WTC11 (cell line): ENCODE measurements around the gene CAMTA1. TPM values are rescaled to one million over a fixed set of nuclear protein-coding genes. Genes with fewer than 3 reads are reported as not detected.

Experiments
- ATAC-seq: fragments of 200-7000 bp; cut with Tn5 transposase; 2 replicates; pipeline ENCODE4 v1.10.0; 2021; ENCODE audit warnings: mild to moderate bottlenecking, moderate library complexity
- CTCF ChIA-PET: fragments of 300-600 bp; sonication (Branson Sonifier 250); formaldehyde crosslinking; loops from one replicate; lab custom pipeline; 2021; ENCODE audit warnings: antibody characterized with exemption; lab: Charles Lee
- POLR2A ChIA-PET: fragments of 350-600 bp; sonication (Branson Sonifier 250); formaldehyde crosslinking; loops from one replicate; lab custom pipeline; 2021; ENCODE audit warnings: antibody characterized with exemption; lab: Charles Lee
- DNase-seq: peaks from one replicate; pipeline ENCODE4 v3.0.0; 2021; ENCODE audit warnings: low spot score
- H3K27ac Mint-ChIP-seq: 2 replicates; pipeline ENCODE4 v1.8.0; 2021; ENCODE audit warnings: mixed read lengths
- H3K27me3 Mint-ChIP-seq: 2 replicates; pipeline ENCODE4 v1.8.0; 2021; ENCODE audit warnings: low read depth, mild to moderate bottlenecking, moderate library complexity, mixed read lengths
- H3K36me3 Mint-ChIP-seq: 2 replicates; pipeline ENCODE4 v1.8.0; 2021; ENCODE audit warnings: mixed read lengths
- H3K4me1 Mint-ChIP-seq: 2 replicates; pipeline ENCODE4 v1.8.0; 2022; ENCODE audit warnings: mixed read lengths
- H3K4me3 Mint-ChIP-seq: 2 replicates; pipeline ENCODE4 v1.8.0; 2021; ENCODE audit warnings: mild to moderate bottlenecking, moderate library complexity, mixed read lengths
- H3K9me3 Mint-ChIP-seq: 2 replicates; pipeline ENCODE4 v1.8.0; 2021; ENCODE audit warnings: mixed read lengths
- CBFB ChIP-seq: sonication (generic); formaldehyde crosslinking; IDR thresholded peaks from 2 replicates; pipeline ENCODE4 v1.8.1; 2022; ENCODE audit warnings: mild to moderate bottlenecking, low read depth, missing genetic modification reagents
- FOXJ3 ChIP-seq: sonication (generic); formaldehyde crosslinking; IDR thresholded peaks from 2 replicates; pipeline ENCODE4 v1.9.0; 2021; ENCODE audit warnings: missing genetic modification reagents, mild to moderate bottlenecking, borderline replicate concordance
- GRHL2 ChIP-seq: fragments of 250-450 bp; sonication (Bioruptor Pico); IDR thresholded peaks from 2 replicates; pipeline ENCODE4 v1.8.0; 2022; ENCODE audit warnings: mild to moderate bottlenecking, moderate library complexity; ENCODE audit not compliant: insufficient replicate concordance, severe bottlenecking
- HMGA2 ChIP-seq: fragments of 250-450 bp; sonication (Bioruptor Pico); IDR thresholded peaks from 2 replicates; pipeline ENCODE4 v1.4.0; 2021; ENCODE audit warnings: mild to moderate bottlenecking, moderate library complexity
- JAZF1 ChIP-seq: fragments of 250-450 bp; sonication (Bioruptor Pico); IDR thresholded peaks from 2 replicates; pipeline ENCODE4 v1.9.0; 2021; ENCODE audit warnings: moderate library complexity, mild to moderate bottlenecking, inconsistent platforms
- MXD4 ChIP-seq: fragments of 250-450 bp; sonication (Bioruptor Pico); IDR thresholded peaks from 2 replicates; pipeline ENCODE4 v1.8.0; 2021; ENCODE audit warnings: mild to moderate bottlenecking, moderate library complexity, borderline replicate concordance
- MYBL2 ChIP-seq: sonication (generic); formaldehyde crosslinking; IDR thresholded peaks from 2 replicates; pipeline ENCODE4 v1.8.1; 2023; ENCODE audit warnings: mild to moderate bottlenecking, moderate library complexity, missing genetic modification reagents
- RELA ChIP-seq: sonication (generic); formaldehyde crosslinking; IDR thresholded peaks from 2 replicates; pipeline ENCODE4 v1.8.1; 2022; ENCODE audit warnings: missing genetic modification reagents, mild to moderate bottlenecking, borderline replicate concordance
- SMAD4 ChIP-seq: sonication (generic); formaldehyde crosslinking; IDR thresholded peaks from 2 replicates; pipeline ENCODE4 v1.8.0; 2022; ENCODE audit warnings: mild to moderate bottlenecking, missing genetic modification reagents
- TCF7 ChIP-seq: sonication (generic); formaldehyde crosslinking; IDR thresholded peaks from 2 replicates; pipeline ENCODE4 v1.8.0; 2022; ENCODE audit warnings: mild to moderate bottlenecking, low read depth, missing genetic modification reagents, moderate library complexity
- TP53 ChIP-seq: sonication (generic); formaldehyde crosslinking; IDR thresholded peaks from 2 replicates; pipeline ENCODE4 v1.8.1; 2023; ENCODE audit warnings: mild to moderate bottlenecking, missing genetic modification reagents
- ZNF121 ChIP-seq: sonication (generic); formaldehyde crosslinking; IDR thresholded peaks from 2 replicates; pipeline ENCODE4 v1.8.0; 2023; ENCODE audit warnings: missing genetic modification reagents
- ZNF416 ChIP-seq: fragments of 250-450 bp; sonication (Bioruptor Pico); IDR thresholded peaks from 2 replicates; pipeline ENCODE4 v1.9.0; 2021; ENCODE audit warnings: mild to moderate bottlenecking, inconsistent platforms
- ZNF671 ChIP-seq: fragments of 250-450 bp; sonication (Bioruptor Pico); IDR thresholded peaks from 2 replicates; pipeline ENCODE4 v1.8.0; 2021; ENCODE audit warnings: mild to moderate bottlenecking
- total RNA-seq: library from RNA; stranded (reverse); gene quantifications from 3 replicates; pipeline ENCODE4 v1.2.3, GENCODE V29; 2021
- TF ChIP-seq, protein P1 (sequence below): sonication (generic); formaldehyde crosslinking; IDR thresholded peaks from 2 replicates; pipeline ENCODE4 v1.8.0; 2022; ENCODE audit warnings: mild to moderate bottlenecking, missing genetic modification reagents
- TF ChIP-seq, protein P2 (sequence below): fragments of 250-450 bp; sonication (Bioruptor Pico); IDR thresholded peaks from 2 replicates; pipeline ENCODE4 v1.9.0; 2021; ENCODE audit warnings: mild to moderate bottlenecking, borderline replicate concordance
- TF ChIP-seq, protein P3 (sequence below): sonication (generic); formaldehyde crosslinking; IDR thresholded peaks from 2 replicates; pipeline ENCODE4 v1.8.1; 2023; ENCODE audit warnings: mild to moderate bottlenecking, missing genetic modification reagents, moderate library complexity
- TF ChIP-seq, protein P4 (sequence below): sonication (generic); formaldehyde crosslinking; IDR thresholded peaks from 2 replicates; pipeline ENCODE4 v1.8.1; 2023; ENCODE audit warnings: mild to moderate bottlenecking, missing genetic modification reagents, borderline replicate concordance
- TF ChIP-seq, protein P5 (sequence below): fragments of 200-600 bp; IDR thresholded peaks from 2 replicates; pipeline ENCODE4 v1.8.0; 2022; ENCODE audit warnings: antibody characterized with exemption

Gene CAMTA1
- total RNA-seq, 1 experiment from 2014 or later: 86.4 TPM

DNA sequence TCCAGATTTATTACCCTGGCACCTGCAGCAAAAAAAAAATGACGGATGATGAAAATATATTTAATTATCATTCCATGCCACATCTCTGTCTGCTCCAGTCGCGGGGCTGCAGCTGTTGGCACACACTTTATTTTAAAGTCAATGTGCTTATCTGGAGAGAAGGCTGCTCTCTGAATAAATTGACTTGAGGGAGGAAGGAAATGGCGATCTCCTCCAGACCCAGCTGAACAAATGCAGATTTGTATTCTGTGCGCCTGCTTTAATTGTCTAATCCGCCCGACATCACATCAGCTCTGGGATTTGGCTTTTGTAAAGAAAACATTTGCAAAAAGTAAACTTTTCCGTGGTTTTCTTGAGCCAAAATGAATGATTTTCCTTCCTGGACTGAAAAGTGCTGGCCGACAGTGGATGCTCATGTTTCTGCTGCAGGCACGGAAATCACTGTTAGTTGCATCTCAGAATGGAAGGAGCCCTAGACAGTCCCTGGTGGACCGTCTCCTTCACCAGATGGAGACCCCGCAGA is 150.2 kb downstream of the CAMTA1 start:
- Mint-ChIP-seq H3K27me3 (no peaks in the 10 kb centered on the region), H3K27ac (no peak overlapping the region), H3K9me3 (peaks cover 3% of the 10 kb centered on the region; the same call in 1 of the 2 replicates), H3K36me3 (no peaks in the 10 kb centered on the region), H3K4me3 (no peak overlapping the region), H3K4me1 (no peaks in the 10 kb centered on the region)
- TF ChIP-seq, protein P1, sequence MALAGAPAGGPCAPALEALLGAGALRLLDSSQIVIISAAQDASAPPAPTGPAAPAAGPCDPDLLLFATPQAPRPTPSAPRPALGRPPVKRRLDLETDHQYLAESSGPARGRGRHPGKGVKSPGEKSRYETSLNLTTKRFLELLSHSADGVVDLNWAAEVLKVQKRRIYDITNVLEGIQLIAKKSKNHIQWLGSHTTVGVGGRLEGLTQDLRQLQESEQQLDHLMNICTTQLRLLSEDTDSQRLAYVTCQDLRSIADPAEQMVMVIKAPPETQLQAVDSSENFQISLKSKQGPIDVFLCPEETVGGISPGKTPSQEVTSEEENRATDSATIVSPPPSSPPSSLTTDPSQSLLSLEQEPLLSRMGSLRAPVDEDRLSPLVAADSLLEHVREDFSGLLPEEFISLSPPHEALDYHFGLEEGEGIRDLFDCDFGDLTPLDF (CRISPR knock-in tag): no peak
- TF ChIP-seq ZNF121 (CRISPR knock-in tag) (no peak), ZNF416 (CRISPR knock-in tag) (no peak), MYBL2 (CRISPR knock-in tag) (no peak), GRHL2 (no peak), SMAD4 (no peak), TP53 (CRISPR knock-in tag) (no peak), TCF7 (CRISPR knock-in tag) (no peak), RELA (CRISPR knock-in tag) (no peak), HMGA2 (no peak), MXD4 (CRISPR knock-in tag) (no peak), ZNF671 (CRISPR knock-in tag) (no peak), JAZF1 (CRISPR knock-in tag) (no peak), CBFB (no peak), FOXJ3 (CRISPR knock-in tag) (no peak)
- TF ChIP-seq, protein P2, sequence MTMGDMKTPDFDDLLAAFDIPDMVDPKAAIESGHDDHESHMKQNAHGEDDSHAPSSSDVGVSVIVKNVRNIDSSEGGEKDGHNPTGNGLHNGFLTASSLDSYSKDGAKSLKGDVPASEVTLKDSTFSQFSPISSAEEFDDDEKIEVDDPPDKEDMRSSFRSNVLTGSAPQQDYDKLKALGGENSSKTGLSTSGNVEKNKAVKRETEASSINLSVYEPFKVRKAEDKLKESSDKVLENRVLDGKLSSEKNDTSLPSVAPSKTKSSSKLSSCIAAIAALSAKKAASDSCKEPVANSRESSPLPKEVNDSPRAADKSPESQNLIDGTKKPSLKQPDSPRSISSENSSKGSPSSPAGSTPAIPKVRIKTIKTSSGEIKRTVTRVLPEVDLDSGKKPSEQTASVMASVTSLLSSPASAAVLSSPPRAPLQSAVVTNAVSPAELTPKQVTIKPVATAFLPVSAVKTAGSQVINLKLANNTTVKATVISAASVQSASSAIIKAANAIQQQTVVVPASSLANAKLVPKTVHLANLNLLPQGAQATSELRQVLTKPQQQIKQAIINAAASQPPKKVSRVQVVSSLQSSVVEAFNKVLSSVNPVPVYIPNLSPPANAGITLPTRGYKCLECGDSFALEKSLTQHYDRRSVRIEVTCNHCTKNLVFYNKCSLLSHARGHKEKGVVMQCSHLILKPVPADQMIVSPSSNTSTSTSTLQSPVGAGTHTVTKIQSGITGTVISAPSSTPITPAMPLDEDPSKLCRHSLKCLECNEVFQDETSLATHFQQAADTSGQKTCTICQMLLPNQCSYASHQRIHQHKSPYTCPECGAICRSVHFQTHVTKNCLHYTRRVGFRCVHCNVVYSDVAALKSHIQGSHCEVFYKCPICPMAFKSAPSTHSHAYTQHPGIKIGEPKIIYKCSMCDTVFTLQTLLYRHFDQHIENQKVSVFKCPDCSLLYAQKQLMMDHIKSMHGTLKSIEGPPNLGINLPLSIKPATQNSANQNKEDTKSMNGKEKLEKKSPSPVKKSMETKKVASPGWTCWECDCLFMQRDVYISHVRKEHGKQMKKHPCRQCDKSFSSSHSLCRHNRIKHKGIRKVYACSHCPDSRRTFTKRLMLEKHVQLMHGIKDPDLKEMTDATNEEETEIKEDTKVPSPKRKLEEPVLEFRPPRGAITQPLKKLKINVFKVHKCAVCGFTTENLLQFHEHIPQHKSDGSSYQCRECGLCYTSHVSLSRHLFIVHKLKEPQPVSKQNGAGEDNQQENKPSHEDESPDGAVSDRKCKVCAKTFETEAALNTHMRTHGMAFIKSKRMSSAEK (CRISPR knock-in tag): no peak
- TF ChIP-seq, protein P3, sequence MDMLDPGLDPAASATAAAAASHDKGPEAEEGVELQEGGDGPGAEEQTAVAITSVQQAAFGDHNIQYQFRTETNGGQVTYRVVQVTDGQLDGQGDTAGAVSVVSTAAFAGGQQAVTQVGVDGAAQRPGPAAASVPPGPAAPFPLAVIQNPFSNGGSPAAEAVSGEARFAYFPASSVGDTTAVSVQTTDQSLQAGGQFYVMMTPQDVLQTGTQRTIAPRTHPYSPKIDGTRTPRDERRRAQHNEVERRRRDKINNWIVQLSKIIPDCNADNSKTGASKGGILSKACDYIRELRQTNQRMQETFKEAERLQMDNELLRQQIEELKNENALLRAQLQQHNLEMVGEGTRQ (CRISPR knock-in tag): no peak
- TF ChIP-seq, protein P4, sequence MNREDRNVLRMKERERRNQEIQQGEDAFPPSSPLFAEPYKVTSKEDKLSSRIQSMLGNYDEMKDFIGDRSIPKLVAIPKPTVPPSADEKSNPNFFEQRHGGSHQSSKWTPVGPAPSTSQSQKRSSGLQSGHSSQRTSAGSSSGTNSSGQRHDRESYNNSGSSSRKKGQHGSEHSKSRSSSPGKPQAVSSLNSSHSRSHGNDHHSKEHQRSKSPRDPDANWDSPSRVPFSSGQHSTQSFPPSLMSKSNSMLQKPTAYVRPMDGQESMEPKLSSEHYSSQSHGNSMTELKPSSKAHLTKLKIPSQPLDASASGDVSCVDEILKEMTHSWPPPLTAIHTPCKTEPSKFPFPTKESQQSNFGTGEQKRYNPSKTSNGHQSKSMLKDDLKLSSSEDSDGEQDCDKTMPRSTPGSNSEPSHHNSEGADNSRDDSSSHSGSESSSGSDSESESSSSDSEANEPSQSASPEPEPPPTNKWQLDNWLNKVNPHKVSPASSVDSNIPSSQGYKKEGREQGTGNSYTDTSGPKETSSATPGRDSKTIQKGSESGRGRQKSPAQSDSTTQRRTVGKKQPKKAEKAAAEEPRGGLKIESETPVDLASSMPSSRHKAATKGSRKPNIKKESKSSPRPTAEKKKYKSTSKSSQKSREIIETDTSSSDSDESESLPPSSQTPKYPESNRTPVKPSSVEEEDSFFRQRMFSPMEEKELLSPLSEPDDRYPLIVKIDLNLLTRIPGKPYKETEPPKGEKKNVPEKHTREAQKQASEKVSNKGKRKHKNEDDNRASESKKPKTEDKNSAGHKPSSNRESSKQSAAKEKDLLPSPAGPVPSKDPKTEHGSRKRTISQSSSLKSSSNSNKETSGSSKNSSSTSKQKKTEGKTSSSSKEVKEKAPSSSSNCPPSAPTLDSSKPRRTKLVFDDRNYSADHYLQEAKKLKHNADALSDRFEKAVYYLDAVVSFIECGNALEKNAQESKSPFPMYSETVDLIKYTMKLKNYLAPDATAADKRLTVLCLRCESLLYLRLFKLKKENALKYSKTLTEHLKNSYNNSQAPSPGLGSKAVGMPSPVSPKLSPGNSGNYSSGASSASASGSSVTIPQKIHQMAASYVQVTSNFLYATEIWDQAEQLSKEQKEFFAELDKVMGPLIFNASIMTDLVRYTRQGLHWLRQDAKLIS (CRISPR knock-in tag): no peak
- TF ChIP-seq, protein P5, sequence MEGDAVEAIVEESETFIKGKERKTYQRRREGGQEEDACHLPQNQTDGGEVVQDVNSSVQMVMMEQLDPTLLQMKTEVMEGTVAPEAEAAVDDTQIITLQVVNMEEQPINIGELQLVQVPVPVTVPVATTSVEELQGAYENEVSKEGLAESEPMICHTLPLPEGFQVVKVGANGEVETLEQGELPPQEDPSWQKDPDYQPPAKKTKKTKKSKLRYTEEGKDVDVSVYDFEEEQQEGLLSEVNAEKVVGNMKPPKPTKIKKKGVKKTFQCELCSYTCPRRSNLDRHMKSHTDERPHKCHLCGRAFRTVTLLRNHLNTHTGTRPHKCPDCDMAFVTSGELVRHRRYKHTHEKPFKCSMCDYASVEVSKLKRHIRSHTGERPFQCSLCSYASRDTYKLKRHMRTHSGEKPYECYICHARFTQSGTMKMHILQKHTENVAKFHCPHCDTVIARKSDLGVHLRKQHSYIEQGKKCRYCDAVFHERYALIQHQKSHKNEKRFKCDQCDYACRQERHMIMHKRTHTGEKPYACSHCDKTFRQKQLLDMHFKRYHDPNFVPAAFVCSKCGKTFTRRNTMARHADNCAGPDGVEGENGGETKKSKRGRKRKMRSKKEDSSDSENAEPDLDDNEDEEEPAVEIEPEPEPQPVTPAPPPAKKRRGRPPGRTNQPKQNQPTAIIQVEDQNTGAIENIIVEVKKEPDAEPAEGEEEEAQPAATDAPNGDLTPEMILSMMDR: no peak
- CTCF ChIA-PET: no interaction called here
- DNase-seq (no peak), ATAC-seq (no peak)
- POLR2A ChIA-PET: no interaction called here
